NCI-H524 (cell line): ENCODE measurements around the gene MUC4.
A peak's percentile ranks its signal among the peaks of the same experiment; 100 is the strongest.

ENCODE experiments used
- DNase-seq, 2 experiments: peaks; one replicate each; lab custom pipeline; 2025; lab: John Stamatoyannopoulos, UW

The MUC4 gene, protein sequence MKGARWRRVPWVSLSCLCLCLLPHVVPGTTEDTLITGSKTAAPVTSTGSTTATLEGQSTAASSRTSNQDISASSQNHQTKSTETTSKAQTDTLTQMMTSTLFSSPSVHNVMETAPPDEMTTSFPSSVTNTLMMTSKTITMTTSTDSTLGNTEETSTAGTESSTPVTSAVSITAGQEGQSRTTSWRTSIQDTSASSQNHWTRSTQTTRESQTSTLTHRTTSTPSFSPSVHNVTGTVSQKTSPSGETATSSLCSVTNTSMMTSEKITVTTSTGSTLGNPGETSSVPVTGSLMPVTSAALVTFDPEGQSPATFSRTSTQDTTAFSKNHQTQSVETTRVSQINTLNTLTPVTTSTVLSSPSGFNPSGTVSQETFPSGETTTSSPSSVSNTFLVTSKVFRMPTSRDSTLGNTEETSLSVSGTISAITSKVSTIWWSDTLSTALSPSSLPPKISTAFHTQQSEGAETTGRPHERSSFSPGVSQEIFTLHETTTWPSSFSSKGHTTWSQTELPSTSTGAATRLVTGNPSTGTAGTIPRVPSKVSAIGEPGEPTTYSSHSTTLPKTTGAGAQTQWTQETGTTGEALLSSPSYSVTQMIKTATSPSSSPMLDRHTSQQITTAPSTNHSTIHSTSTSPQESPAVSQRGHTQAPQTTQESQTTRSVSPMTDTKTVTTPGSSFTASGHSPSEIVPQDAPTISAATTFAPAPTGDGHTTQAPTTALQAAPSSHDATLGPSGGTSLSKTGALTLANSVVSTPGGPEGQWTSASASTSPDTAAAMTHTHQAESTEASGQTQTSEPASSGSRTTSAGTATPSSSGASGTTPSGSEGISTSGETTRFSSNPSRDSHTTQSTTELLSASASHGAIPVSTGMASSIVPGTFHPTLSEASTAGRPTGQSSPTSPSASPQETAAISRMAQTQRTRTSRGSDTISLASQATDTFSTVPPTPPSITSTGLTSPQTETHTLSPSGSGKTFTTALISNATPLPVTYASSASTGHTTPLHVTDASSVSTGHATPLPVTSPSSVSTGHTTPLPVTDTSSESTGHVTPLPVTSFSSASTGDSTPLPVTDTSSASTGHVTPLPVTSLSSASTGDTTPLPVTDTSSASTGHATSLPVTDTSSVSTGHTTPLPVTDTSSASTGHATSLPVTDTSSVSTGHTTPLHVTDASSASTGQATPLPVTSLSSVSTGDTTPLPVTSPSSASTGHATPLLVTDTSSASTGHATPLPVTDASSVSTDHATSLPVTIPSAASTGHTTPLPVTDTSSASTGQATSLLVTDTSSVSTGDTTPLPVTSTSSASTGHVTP (N-terminal part only)

DNA sequence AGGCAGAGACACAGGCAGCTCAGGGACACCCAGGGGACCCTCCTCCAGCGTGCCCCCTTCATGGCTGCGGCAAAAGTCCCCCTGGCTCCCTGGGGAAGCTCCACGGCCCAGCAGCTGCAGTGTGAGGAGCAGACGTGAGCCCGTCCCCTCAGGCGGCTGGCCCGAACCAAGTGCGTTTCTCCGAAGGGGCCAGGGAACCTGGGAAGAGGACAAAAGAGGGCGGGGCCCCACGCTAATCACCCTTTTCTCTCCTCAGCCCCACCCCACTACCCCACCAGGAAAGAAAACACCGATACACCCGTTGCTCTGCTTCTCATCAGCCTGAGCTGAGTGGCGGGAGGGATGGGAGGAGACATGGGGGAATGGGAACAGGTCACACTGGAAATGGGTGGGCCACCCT lies at the start of gene MUC4:
Gene MUC4 (minus strand): TSS at position 174 of the 400 bp plus-strand sequence. CDS start 112 bp downstream, at position 62.
- no peak for DNase-seq

DNA sequence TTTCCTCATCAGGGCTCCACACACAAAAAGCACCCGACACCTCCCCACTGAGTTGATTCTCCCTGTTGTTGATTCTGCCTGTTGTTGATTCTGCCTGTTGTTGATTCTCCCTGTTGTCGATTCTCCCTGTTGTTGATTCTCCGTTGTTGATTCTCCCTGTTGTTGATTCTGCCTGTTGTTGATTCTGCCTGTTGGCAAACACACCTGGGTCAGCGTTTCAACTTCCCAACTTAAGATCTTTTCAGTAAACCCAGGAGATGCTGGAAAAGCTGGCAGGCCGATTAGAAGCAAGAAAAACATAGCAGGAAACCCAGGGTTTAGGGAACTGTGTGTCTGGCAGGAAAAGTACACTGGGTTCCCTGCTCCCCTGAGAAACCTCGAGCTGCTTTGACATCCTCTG lies 48.7 kb upstream of the MUC4 start:
- DNase-seq: no peak

DNA sequence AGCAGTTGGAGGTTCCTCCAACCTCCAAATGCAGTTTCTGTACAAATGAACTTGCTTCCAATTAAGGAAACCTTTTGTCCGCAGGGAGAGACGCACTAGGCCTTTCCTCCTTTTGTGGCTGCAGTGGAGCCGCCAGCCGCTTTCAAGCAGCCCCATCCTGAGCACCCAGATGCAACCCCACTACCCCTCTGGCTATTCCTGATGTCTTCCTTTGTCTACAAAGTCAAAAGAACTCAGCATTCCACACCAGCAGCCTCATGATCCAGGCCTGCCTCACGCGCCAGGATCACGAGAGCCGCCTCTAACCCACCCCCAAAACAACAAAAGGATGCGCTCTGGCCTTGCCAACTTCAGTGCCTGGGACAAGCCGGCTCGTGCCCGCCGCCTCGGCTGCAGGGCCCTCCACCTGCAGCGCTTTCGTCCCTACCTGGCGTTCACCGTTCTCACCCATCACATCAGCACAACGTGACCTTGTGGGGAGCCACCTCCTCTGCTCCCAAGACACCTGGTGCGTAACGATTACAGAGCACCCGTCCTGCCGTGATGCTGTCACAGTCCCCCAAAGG lies 48.2 kb upstream of the MUC4 start:
- no peak for DNase-seq

DNA sequence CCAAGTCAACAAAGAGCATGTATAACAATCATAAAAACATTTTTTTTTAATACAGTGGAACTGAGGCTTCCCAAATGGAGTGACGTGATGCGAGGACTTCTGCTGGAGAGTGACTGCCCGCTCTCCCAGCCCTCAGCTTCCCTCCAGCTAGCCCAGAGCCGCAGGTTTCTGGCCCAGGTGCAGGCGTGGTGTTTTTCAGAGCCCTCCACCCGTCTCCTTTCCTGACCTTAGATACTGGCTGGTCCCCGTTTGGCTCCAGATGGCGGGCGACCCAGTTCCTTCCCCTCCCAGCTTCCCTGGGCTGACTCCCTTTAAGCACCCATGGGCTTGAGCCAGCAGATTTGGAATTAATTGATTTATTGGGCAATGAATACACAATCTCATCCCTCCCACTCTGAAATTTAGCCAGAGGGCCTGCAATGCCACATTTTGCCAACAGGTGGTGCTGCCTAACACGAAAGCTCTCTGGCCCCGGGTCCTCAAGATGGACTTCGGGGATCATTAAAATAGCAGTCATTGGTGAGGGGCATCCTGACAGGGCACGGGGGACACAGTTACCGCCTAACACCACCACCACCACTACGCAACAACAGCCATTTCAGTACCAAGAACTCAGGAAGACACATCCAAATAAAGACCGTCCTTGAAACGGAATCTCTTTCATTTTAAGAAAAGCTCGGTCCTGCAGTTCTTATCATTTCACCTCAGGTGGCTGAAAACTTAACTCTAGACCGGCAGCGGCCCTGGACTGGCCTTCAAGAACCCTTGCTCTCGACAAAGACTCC lies 47.5 kb upstream of the MUC4 start:
- peak; percentile 39 to 77 for DNase-seq

DNA sequence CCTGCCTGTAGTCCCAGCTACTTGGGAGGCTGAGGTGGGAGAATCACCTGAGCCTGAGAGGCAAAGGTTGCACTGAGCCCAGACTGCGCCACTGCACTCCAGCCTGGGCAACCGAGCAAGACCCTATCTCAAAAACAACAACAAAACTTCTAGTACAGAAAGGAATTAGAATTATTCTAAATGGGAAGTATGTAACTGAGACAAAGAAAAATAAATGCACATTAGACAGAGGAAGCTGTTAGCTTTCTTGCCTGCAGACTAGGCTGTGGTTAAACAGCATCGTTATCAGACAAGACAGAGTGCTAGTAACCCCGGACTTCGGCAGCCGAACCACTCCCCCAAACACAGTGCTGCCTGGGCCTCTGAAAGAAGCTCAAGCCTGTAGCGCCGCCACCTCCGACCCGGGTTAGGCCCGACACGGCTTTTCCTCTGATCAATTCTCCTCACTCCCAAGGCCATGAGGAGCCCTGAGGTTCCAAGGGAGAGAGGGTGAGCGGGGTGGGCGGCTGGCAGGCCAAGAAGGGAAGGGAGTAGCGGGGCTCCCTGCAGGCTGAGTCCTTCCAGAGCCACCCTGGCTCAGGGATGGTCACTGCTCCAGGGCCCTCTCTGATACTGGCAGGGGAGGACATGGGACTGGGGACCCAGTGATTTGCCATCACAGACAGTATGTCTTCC lies 44.8 kb upstream of the MUC4 start:
- DNase-seq: no peak

DNA sequence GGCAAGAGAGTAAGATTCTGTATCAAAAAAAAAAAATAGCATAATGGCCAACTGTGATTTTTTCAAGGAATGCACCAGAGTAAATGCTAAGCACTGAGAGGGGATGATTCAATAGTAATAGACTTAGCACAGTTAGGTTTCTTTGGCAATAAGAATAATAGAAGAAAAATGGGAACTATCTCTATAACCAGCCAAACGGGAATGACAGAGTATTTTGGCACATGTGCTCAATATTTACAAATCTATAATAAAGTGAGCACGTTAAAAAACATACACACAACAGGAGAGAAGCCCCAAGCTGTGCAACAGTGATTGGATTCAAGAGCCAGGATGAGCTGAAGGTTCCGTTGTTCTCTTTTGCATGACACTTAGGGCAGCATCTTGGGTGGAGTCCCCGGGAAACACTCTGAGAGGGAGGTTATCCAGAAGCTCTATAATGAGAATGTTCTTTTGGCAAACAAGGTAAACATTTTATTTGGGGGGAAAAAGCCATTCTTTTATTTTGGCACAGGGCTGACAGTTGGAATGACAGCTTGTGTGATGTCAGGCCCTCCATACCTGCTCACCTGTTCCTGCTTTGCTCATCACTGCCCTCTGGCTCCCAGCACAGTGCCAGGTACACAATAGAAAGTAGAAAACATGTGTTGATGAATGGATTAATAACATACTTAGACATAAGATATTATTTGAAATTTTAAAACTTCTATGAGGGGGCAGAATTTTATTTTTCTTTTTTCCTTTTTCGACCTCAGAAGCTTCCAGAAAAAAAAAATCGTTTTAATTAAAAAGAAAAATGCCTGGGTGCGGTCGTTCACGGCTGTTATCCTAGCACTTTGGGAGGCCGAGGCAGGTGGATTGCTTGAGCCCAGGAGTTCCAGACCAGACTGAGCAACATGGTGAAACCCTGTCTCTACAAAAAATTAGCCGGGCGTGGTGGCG lies 44.0 kb upstream of the MUC4 start:
- no peak for DNase-seq

DNA sequence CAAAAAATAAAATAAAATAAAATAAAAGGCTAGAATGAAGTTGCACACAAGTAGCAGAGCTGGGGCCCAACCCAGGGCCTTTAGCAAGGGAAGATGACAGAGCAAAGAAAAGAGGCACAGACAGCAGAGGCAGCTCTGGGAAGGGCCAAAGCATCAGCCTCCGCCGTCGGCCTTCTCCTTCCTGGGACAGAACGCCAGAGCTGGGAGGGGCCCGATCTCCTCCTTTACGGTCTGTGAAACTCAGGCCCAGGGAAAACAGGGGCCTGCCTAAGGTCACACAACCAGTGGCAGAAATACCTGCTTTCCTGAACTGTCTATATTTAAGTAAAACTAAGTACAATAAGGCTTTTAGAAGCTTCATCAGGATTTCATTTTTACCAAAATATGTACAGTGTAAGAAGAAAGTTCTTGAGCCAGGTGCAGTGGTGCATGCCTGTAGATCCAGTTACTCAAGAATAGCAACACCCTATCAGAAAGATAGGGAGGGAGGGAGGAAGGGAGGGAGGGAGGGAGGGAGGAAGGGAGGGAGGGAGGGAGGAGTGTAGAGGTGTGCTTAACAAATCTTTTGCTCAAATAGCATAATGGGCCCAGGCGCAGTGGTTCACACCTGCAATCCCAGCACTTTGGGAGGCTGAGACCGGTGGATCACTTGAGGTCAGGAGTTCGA lies 43.0 kb upstream of the MUC4 start:
- no peak for DNase-seq

DNA sequence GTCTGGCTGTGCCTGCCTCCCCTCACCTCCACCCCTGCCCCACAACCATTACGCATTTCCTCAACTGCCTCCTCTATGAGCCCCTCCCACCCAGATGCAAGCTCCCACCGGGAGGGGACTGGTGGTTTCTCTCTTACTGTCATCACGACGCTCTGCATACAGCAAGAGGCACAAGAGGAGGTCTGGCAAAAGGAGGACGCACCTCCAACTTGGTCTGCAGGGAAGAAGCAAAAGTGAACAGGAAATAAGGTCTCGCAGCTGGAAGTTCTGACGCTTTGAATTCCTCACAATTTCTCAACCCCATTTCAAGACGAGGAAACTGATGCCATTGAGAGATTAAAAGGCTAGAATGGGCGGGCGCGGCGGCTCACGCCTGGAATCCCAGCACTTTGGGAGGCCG lies 42.3 kb upstream of the MUC4 start:
- no peak for DNase-seq

DNA sequence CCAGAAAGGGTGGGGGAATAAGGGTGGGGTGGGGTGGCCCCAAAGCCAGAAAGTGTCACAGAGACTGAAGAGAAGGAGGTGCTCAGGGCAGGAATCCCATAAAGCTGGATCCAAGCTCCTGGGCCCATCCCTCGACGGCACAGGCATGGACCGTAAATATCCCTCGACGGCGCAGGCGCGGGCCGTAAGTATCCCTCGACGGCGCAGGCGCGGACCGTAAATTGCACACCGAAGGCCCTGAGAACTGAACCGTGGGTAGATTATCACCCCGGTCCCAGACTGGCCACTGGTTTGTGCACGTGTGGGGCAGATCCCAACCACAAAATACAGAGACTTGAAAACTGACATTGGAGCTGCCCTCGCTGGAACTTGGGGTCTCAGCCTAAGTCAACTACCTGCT lies 41.3 kb upstream of the MUC4 start:
- no peak for DNase-seq

DNA sequence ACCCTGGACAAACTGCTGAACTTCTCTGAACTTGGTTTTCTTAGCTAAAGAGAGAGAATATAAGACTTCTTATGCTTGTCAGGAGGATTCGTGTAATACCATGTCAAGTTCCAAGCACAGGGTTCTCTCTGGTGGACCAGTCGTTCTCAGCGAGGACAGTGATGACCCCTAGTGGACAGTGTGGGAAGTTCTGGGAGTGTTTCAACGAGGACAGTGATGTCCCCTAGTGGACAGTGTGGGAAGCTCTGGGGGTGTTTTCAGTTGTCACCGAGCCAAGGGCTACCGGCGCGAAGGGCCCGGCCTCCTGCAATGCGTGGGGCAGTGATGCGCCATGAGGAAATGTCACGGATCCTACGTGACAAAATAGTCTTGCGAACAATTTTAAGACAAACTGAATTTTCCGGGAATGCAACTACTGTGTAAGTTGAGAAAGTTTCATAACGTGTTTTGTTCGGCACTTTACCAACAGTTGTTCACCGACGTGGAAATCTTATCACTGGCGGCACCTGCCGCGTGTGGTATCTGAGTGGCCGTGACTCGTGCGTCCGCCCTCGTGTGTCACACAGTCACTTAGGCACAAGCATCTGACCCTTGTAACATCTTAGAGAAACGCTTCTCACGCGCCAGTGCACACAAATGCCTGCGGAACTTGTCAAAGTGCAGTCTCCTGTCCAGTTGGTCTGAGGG lies 39.3 kb upstream of the MUC4 start:
- DNase-seq: peak; percentile 92 to 95

DNA sequence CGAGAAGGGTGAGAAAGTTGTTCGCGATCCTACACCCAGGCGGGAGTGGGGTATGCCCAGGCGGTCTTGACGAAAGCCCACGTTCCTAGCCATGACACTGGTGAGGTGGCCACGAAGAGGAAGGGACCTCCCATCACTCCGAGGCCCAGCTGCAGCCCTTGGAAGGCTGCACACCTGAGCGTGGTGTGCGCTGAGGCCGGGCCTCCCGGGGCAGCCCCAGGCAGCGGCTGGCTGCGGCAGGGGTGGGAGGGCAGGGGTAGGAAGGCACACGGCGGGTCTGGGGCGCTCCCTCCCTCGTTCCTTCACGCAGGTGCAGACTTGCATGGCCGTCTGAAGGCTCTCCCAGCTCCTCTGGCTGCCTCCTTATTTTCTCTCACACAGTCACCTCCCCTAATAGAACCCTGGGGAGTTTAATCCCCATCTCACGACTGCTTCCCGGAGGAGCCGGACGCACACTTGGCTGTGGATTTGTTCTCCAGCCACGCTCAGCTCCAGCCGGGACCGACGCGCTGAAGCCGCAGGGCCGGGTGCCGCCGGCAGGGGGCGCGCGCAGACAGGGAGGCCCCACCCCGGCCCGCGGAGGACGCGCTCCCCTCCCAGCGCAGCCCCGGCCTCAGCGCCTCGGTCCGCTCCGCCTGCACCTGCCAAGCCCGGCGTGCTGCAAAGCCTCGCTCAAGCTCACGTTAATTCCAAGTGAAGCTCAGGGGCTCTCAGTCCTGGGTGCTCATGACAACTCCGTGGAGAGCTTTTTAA lies 37.8 kb upstream of the MUC4 start:
- DNase-seq: peak; percentile 61 to 76

DNA sequence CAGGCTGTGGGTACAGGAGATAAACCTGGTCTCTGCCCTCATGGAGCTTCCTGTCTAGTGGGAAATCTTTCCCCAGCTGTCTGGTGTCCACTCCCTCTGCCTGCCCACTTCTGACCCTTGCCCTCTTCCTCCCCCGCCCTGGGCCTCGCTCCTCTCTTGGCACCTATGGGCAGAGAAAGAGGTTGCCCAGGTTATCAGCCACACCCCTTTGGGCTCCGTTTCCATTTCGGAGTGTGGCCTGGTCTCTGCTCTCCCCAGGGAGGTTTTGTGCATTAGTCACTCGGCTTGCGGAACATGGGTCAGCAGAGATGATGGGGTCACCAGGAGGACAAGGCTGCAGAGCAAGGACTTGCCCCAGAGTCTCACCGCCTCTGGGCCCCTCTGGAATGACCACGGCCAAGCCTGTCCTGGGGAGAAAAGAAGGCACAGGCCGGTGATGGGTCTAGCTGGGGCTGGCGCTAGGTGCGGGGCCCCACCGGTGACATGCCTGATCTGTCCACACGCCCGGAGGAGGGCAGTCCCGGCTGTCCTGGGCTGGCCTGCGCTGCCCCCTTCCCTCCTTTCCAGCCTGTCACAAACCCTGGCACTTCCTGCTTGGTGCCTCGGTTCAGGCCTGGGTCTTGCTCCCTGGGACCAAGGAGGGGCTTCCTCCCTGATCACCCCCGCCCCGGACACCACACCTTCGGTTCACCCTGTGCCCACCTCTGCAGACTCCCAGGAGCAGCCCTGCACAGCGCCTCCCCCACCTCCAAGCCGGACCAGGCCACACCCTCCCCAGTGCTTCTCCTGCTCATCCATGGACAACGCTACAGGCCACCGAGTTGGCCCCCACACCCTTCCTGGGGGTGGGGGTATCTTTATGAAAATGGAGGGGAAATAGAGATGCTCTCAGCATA lies 35.6 kb upstream of the MUC4 start:
- DNase-seq: no peak

DNA sequence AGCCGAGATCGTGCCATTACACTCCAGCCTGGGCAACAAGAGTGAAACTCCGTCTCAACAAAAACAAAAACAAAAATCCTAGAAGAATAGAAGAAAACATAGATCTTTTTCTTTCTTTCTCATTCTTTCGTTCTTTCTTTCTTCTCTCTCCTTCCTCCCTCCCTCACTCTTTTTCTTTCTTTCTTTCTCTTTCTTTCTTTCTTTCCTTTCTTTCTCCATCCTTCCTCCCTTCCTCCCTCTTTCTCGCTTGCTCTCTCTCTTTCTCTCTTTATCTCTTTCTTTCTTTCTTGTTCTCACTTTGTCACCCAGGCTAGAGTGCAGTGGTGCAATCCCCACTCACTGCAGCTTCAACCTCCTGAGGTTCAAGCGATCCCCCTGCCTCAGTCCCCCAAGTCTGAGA lies 33.8 kb upstream of the MUC4 start:
- no peak for DNase-seq

DNA sequence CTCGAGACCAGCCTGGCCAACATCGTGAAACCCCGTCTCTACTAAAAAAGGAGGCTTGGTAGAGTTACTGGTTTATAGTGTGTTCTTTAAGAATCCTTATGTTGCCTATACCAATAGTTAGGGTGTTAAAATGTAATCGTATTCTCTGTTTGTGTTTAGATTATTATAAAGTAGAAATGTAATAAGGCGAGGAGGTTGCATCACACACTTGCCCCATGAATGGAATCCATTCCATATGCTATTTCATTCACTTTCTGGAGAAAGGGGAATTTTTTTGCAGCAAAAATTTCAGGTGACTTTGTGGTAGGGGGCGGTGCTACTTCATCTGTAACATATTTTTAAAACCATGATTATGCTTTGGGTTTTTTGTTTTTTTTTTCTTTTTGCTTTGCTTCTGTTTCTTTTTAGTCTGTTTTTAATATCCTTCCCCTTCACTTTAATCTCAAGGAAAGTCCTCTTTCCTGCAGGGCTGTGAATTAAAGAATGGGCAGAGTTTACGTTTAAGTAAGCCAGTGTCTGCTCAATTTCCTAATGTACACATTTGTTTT lies 33.0 kb upstream of the MUC4 start:
- DNase-seq: no peak

DNA sequence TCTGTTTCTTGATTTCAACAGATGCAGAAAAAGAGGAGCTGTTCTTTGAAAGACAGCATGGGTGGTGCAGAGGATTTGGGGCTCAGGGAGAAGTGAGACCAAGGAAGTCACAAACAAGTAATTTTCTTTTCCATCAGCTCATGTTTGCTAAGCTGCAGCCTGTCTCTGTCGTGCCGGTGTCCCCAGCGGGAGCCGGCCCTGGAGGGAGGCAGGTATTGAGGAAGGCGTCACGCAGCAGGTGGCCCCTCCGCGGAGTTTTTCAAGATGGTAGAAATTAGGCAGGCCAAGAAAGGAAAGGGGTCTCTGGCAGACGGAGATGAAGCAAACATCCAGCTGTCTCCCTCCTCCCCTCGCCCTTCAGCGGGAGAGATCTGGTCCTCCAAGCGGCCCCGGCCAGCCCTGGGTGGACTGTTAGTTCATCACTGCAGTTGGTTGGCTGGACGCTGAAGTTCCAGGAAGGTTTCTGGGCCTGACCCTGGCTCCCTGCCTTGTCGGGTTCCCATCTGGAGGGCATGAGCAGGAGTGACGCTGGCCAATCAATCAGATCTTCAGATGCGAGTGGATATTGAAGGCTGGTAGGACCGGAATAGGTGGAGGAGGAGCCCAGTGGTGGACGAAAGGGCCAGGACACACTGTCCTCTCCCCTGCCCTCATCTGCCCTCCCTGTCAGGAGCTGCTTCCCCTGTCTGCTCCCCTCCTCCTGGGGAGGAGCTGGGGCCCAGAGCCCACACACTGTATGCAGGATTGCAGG lies 27.7 kb upstream of the MUC4 start:
- DNase-seq: peak in 1 of 2 experiments; percentile 33
